B cell (primary cell): ENCODE results near the gene KLHL6. TPM values are rescaled to one million over a fixed set of nuclear protein-coding genes. Genes with fewer than 3 reads are reported as not detected.

Experiments
- ATAC-seq: fragments of 200-7000 bp; cut with Tn5 transposase; one replicate; pipeline ENCODE4 v1.10.0; 2021; ENCODE audit warnings: low read depth, mild to moderate bottlenecking, moderate number of reproducible peaks, moderate library complexity
- CTCF ChIA-PET: fragments of 350-600 bp; sonication (Branson Sonifier 250); formaldehyde crosslinking; loops from one replicate; lab custom pipeline; 2021; ENCODE audit warnings: antibody characterized with exemption, inconsistent platforms; lab: Charles Lee
- POLR2A ChIA-PET: fragments of 350-600 bp; sonication (Branson Sonifier 250); formaldehyde crosslinking; loops from one replicate; lab custom pipeline; 2021; ENCODE audit warnings: antibody characterized with exemption; lab: Charles Lee
- DNase-seq: peaks from one replicate; pipeline ENCODE4 v3.0.0; 2013
- H2AFZ ChIP-seq: 2 replicates; pipeline ENCODE4 v1.6.1; 2012; ENCODE audit warnings: mild to moderate bottlenecking, low read depth, low read length; ENCODE audit not compliant: insufficient read depth, poor library complexity, severe bottlenecking
- H3K27ac ChIP-seq, 2 donors: 1 replicate in 1 of 2; 2 replicates in 1 of 2; pipeline ENCODE4 v1.5.1; 2012 to 2013; ENCODE audit warnings: low read length in 2 of 2, mild to moderate bottlenecking in 2 of 2, moderate library complexity in 1 of 2
- H3K27me3 ChIP-seq, 4 experiments: fragments of 200-600 bp in 1 of 4; sonication (generic) in 1 of 4; replicated peaks in 1 of 4; 1 replicate in 2 of 4; 2 replicates in 2 of 4; pipeline versions ENCODE4 v1.6.1 to v1.7.0; 2013 to 2016; ENCODE audit warnings: low read length in 3 of 4, mild to moderate bottlenecking in 2 of 4, mixed read lengths in 1 of 4, moderate library complexity in 1 of 4; ENCODE audit not compliant: insufficient read depth in 4 of 4, control insufficient read depth in 3 of 4; ENCODE audit errors: control extremely low read depth in 1 of 4
- H3K36me3 ChIP-seq, 2 experiments: replicated peaks in 1 of 2; 1 replicate in 1 of 2; 2 replicates in 1 of 2; pipeline versions ENCODE4 v1.6.1 to v1.7.1; 2013; ENCODE audit warnings: low read length in 1 of 2; ENCODE audit not compliant: insufficient read depth in 2 of 2, control insufficient read depth in 1 of 2; ENCODE audit errors: control extremely low read depth in 1 of 2, extremely low read depth in 1 of 2
- H3K4me1 ChIP-seq, 2 donors: fragments of 200-600 bp in 1 of 2; sonication (generic) in 1 of 2; 1 replicate in 1 of 2; 2 replicates in 1 of 2; pipeline versions ENCODE4 v1.5.1 to v1.6.1; 2013 to 2017; ENCODE audit warnings: low read length in 2 of 2; ENCODE audit not compliant: control insufficient read depth in 2 of 2, insufficient read depth in 2 of 2
- H3K4me2 ChIP-seq: replicated peaks from 2 replicates; pipeline ENCODE3; 2012; ENCODE audit warnings: mild to moderate bottlenecking, low read depth, low read length; ENCODE audit not compliant: poor library complexity, severe bottlenecking
- H3K4me3 ChIP-seq, 5 experiments: fragments of 200-600 bp in 1 of 5; sonication (generic) in 1 of 5; 1 replicate in 3 of 5; 2 replicates in 2 of 5; pipeline versions ENCODE4 v1.5.1 to v1.7.0; 2011 to 2016; ENCODE audit warnings: low read length in 4 of 5, mild to moderate bottlenecking in 4 of 5, low read depth in 2 of 5, control low read depth in 1 of 5, moderate library complexity in 1 of 5; ENCODE audit not compliant: insufficient read depth in 1 of 5; ENCODE audit errors: control extremely low read depth in 1 of 5, extremely low read depth in 1 of 5
- H3K79me2 ChIP-seq: fragments of 200-600 bp; sonication (generic); one replicate; pipeline ENCODE4 v1.6.0; 2016; ENCODE audit warnings: low read length; ENCODE audit not compliant: control insufficient read depth, insufficient read depth
- H3K9ac ChIP-seq: fragments of 200-600 bp; sonication (generic); 2 replicates; pipeline ENCODE4 v1.6.1; 2017; ENCODE audit warnings: mild to moderate bottlenecking, low read length, moderate library complexity
- H3K9me3 ChIP-seq, 3 donors: one replicate each; pipeline versions ENCODE4 v1.6.1 to v1.7.1; 2013; ENCODE audit warnings: low read length in 2 of 3; ENCODE audit not compliant: control insufficient read depth in 2 of 3, insufficient read depth in 1 of 3; ENCODE audit errors: control extremely low read depth in 1 of 3
- H4K20me1 ChIP-seq: 2 replicates; pipeline ENCODE4 v1.6.0; 2012; ENCODE audit warnings: mild to moderate bottlenecking, low read length; ENCODE audit not compliant: insufficient read depth, control insufficient read depth, poor library complexity, severe bottlenecking
- H3K27ac Mint-ChIP-seq: one replicate; pipeline ENCODE4 v1.8.0; 2021; ENCODE audit warnings: mixed read lengths
- H3K27me3 Mint-ChIP-seq: one replicate; pipeline ENCODE4 v1.8.0; 2021; ENCODE audit warnings: mixed read lengths
- H3K4me1 Mint-ChIP-seq: one replicate; pipeline ENCODE4 v1.8.0; 2021; ENCODE audit warnings: mixed read lengths
- H3K4me3 Mint-ChIP-seq: one replicate; pipeline ENCODE4 v1.8.0; 2021; ENCODE audit warnings: mixed read lengths
- H3K9me3 Mint-ChIP-seq: one replicate; pipeline ENCODE4 v1.8.0; 2022; ENCODE audit warnings: mixed read lengths; ENCODE audit not compliant: insufficient read depth
- CTCF ChIP-seq: fragments of 200-600 bp; IDR thresholded peaks from one replicate; pipeline ENCODE4 v1.8.0; 2022; ENCODE audit warnings: antibody characterized with exemption, mild to moderate bottlenecking
- EZH2 ChIP-seq: IDR thresholded peaks from 2 replicates; pipeline ENCODE4 v1.6.1; 2012; ENCODE audit warnings: borderline replicate concordance, low read depth, mild to moderate bottlenecking, moderate library complexity, low read length; ENCODE audit not compliant: insufficient read depth, poor library complexity, severe bottlenecking
- WGBS: methylation state at CpG from one replicate; pipeline ENCODE4 v1.1.5; 2013; ENCODE audit warnings: missing lambda C conversion rate; ENCODE audit not compliant: insufficient coverage; 5-methylcytosine and 5-hydroxymethylcytosine counted together
- intact Hi-C: fragments of 100-400 bp; cut with micrococcal nuclease; formaldehyde crosslinking; loops from one replicate; pipeline ENCODE4 v1.10.0; 2022
- polyA plus RNA-seq: library from polyadenylated mRNA; depleted of rRNA; stranded (reverse); fragments of >200 nt; gene quantifications from 2 replicates; pipeline ENCODE4 v1.2.3, GENCODE V29; 2012
- total RNA-seq, 2 donors: library from RNA; stranded (reverse); fragments of 120-200 nt in 1 of 2; gene quantifications; 1 replicate in 1 of 2; 2 replicates in 1 of 2; pipeline versions ENCODE4 v1.2.3 to v1.2.4, GENCODE V29; 2013 to 2022

The KLHL6 gene
- total and polyA plus RNA-seq, 2 donors (not counting 1 experiment from before 2014, with no cell fraction given) = 29.6 to 69.7 TPM

- no peak for TF ChIP-seq CTCF
- TF ChIP-seq EZH2 = no peak
- intact Hi-C loops = loop anchor here (5.0 kb wide), 1 partner anchor 213 kb away; no protein-coding TSS in a partner anchor
- H3K9me3 ChIP-seq = peaks cover 0 to 6% (median 0%) of the 10 kb centered on the region in 3 donors
- H3K4me3 Mint-ChIP-seq = peak overlapping the region; percentile 94
- WGBS = 6% methylated on average over 1 of the region's 1 CpG
- no peaks in the 10 kb centered on the region for H3K27me3 Mint-ChIP-seq
- H3K4me3 ChIP-seq = peak overlapping the region; percentile 67 to 92 (median 82)
- H3K9me3 Mint-ChIP-seq = no peaks in the 10 kb centered on the region
- CTCF ChIA-PET = interaction anchor here (1.2 kb wide), 1 partner anchor 57 kb away, joined by 3 read pairs; no protein-coding TSS in a partner anchor
- H2AFZ ChIP-seq = peak overlapping the region; percentile 37
- H4K20me1 ChIP-seq = no peaks in the 10 kb centered on the region
- DNase-seq (peak; percentile 59), ATAC-seq (no peak)
- H3K27me3 ChIP-seq = no peaks in the 10 kb centered on the region
- POLR2A ChIA-PET = no interaction called here
- H3K4me1 ChIP-seq = peaks cover 43 to 55% of the 10 kb centered on the region in 2 donors
- H3K27ac Mint-ChIP-seq = peak overlapping the region; percentile 83
- H3K79me2 ChIP-seq = peaks cover 62% of the 10 kb centered on the region
- H3K4me1 Mint-ChIP-seq = peaks cover 60% of the 10 kb centered on the region
- peaks cover 0 to 2% of the 10 kb centered on the region in 2 experiments for H3K36me3 ChIP-seq
- peak overlapping the region; percentile 91 for H3K4me2 ChIP-seq
- peak overlapping the region; percentile 57 to 83 for H3K27ac ChIP-seq
- peak overlapping the region; percentile 92 for H3K9ac ChIP-seq
Measured at GRCh38 chr3:183554377-183554776, 1.1 kb downstream of the KLHL6 start.

GRCh38 chr3:183553334-183554026 lies 2.0 kb downstream of the KLHL6 start:
- Mint-ChIP-seq H3K27ac (peak overlapping the region; percentile 83), H3K27me3 (no peaks in the 10 kb centered on the region), H3K4me1 (peaks cover 64% of the 10 kb centered on the region), H3K9me3 (no peaks in the 10 kb centered on the region), H3K4me3 (peak overlapping the region; percentile 94)
- intact Hi-C loops = loop anchor here (5.0 kb wide), 1 partner anchor 214 kb away; no protein-coding TSS in a partner anchor
- DNase-seq (no peak), ATAC-seq (no peak)
- Histone ChIP-seq H3K27me3 (no peaks in the 10 kb centered on the region), H3K4me2 (peak overlapping the region; percentile 91), H4K20me1 (peaks cover 9% of the 10 kb centered on the region), H3K9me3 (peaks cover 0 to 6% (median 0%) of the 10 kb centered on the region in 3 donors), H3K79me2 (peaks cover 70% of the 10 kb centered on the region), H2AFZ (peak overlapping the region; percentile 9), H3K9ac (peak overlapping the region; percentile 92), H3K36me3 (peaks cover 0 to 6% of the 10 kb centered on the region in 2 experiments), H3K4me3 (peak overlapping the region; percentile 67 to 92 (median 82)), H3K4me1 (peaks cover 43 to 57% of the 10 kb centered on the region in 2 donors), H3K27ac (peak overlapping the region; percentile 57 to 83)
- CTCF ChIA-PET = interaction anchor here (1.0 to 2.2 kb wide), 5 partner anchors 11 to 83 kb away, joined by 3 to 12 read pairs (median 4); no protein-coding TSS in a partner anchor
- TF ChIP-seq EZH2 = no peak
- no peak for TF ChIP-seq CTCF
- 48% methylated on average over 3 of the region's 8 CpGs for WGBS
- POLR2A ChIA-PET = interaction anchor here (1.0 to 2.3 kb wide), 2 partner anchors 12 to 16 kb away, joined by 3 to 11 read pairs; no protein-coding TSS in a partner anchor
